ENCODE results near the gene DIS3. TPM values are rescaled to one million over a fixed set of nuclear protein-coding genes. Genes with fewer than 3 reads are reported as not detected.
"Not testable (repeated sequence)": the region's sequence is repeated elsewhere in the genome, so short reads cannot be mapped to it uniquely, and the experiment has no call there.

Gene DIS3
- total RNA-seq, 1 donor from 2014 or later, result 39.1 TPM

GRCh38 chr13:72820156-72820897 is 38.6 kb upstream of the DIS3 start:
- no peak for TF ChIP-seq CTCF (IDR thresholded peaks at IDR 0.05; ENCODE audit: unreplicated experiment)
- Mint-ChIP-seq H3K27ac (ENCODE audit: unreplicated experiment) (no peak overlapping the region), H3K9me3 (ENCODE audit: unreplicated experiment) (no peaks in the 10 kb centered on the region), H3K36me3 (ENCODE audit: low read depth, unreplicated experiment) (peaks cover 4% of the 10 kb centered on the region), H3K4me1 (ENCODE audit: unreplicated experiment) (no peaks in the 10 kb centered on the region), H3K4me3 (ENCODE audit: unreplicated experiment) (no peak overlapping the region), H3K27me3 (ENCODE audit: unreplicated experiment) (no peaks in the 10 kb centered on the region)
- DNase-seq (ENCODE audit: low spot score), result no peak

GRCh38 chr13:72808917-72809500 is 27.3 kb upstream of the DIS3 start:
- DNase-seq (ENCODE audit: low spot score), result no peak
- Mint-ChIP-seq H3K27me3 (ENCODE audit: unreplicated experiment) (peaks cover 1% of the 10 kb centered on the region), H3K27ac (ENCODE audit: unreplicated experiment) (no peak overlapping the region), H3K36me3 (ENCODE audit: low read depth, unreplicated experiment) (peaks cover 10% of the 10 kb centered on the region), H3K4me3 (ENCODE audit: unreplicated experiment) (no peak overlapping the region), H3K4me1 (ENCODE audit: unreplicated experiment) (no peaks in the 10 kb centered on the region), H3K9me3 (ENCODE audit: unreplicated experiment) (no peaks in the 10 kb centered on the region)
- peak; percentile 97 for TF ChIP-seq CTCF (IDR thresholded peaks at IDR 0.05; ENCODE audit: unreplicated experiment)

GRCh38 chr13:72806514-72806913 is 24.8 kb upstream of the DIS3 start:
- not testable (repeated sequence) for DNase-seq (ENCODE audit: low spot score); H3K9me3 Mint-ChIP-seq (ENCODE audit: unreplicated experiment); H3K27ac Mint-ChIP-seq (ENCODE audit: unreplicated experiment); H3K36me3 Mint-ChIP-seq (ENCODE audit: low read depth, unreplicated experiment); H3K27me3 Mint-ChIP-seq (ENCODE audit: unreplicated experiment); H3K4me1 Mint-ChIP-seq (ENCODE audit: unreplicated experiment)
- peak overlapping the region; percentile 35 for H3K4me3 Mint-ChIP-seq (ENCODE audit: unreplicated experiment)

DNA sequence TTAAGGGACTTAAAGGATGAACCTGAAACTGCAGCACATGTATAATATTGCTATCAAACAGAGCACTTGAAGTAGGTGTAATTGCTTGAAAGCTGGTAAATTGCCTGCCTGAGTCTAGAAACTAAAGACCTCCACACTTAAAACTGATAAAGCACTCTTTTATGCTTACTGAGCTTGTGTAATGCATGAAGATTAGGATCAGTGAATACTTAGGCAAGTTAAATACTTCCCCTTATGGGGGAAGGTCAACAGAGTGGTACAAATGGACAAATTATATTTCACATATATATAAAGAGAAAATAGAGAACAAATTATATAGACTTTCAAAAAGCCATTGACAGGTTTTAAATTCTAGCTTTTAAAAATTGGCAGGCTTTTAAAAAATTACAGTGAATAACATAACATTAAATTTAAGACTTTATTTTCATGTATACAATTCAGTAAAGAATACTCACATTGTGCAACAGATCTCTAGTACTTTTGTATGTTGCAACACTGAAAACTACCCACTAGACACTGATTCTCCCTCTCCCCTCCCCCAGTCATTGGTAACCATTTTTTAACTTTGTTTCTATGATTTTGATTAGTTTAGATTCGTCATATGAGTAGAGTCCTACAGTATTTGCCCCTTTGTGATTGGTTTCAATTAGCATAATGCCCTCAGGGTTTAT is 24.1 kb upstream of the DIS3 start:
- Mint-ChIP-seq H3K4me1 (ENCODE audit: unreplicated experiment) (peaks cover 5% of the 10 kb centered on the region), H3K36me3 (ENCODE audit: low read depth, unreplicated experiment) (peaks cover 10% of the 10 kb centered on the region), H3K4me3 (ENCODE audit: unreplicated experiment) (no peak overlapping the region), H3K9me3 (ENCODE audit: unreplicated experiment) (no peaks in the 10 kb centered on the region), H3K27me3 (ENCODE audit: unreplicated experiment) (peaks cover 1% of the 10 kb centered on the region), H3K27ac (ENCODE audit: unreplicated experiment) (no peak overlapping the region)
- no peak for DNase-seq (ENCODE audit: low spot score)
- no peak for TF ChIP-seq CTCF (IDR thresholded peaks at IDR 0.05; ENCODE audit: unreplicated experiment)

DNA sequence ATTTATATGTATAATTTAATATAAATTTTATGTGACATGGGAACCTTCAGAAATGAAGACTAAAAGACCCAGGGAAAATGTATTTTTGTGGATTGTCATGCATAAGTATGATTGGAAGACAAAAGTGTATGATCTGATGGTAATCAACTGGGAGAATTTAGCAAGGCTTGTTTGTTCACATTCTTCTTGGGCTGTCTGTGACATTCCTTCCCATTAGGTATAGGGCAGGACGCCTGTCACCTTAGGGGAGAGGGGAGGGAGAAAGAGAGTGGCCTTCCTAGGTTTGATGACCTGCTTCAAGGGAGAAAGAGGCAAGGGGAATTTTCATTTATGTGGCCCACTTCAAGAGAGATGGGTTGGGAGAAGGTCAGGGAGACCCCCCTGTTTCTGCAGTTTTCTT is 22.6 kb upstream of the DIS3 start:
- peaks cover 1% of the 10 kb centered on the region for H3K27me3 Mint-ChIP-seq (ENCODE audit: unreplicated experiment)
- no peak overlapping the region for H3K27ac Mint-ChIP-seq (ENCODE audit: unreplicated experiment)
- H3K36me3 Mint-ChIP-seq (ENCODE audit: low read depth, unreplicated experiment), result peaks cover 10% of the 10 kb centered on the region
- no peak for DNase-seq (ENCODE audit: low spot score)
- peaks cover 5% of the 10 kb centered on the region for H3K4me1 Mint-ChIP-seq (ENCODE audit: unreplicated experiment)
- TF ChIP-seq CTCF (IDR thresholded peaks at IDR 0.05; ENCODE audit: unreplicated experiment), result no peak
- no peaks in the 10 kb centered on the region for H3K9me3 Mint-ChIP-seq (ENCODE audit: unreplicated experiment)
- no peak overlapping the region for H3K4me3 Mint-ChIP-seq (ENCODE audit: unreplicated experiment)

All from endothelial cell (in vitro differentiated cells).